OCI-LY7 (cell line): Measurements from ENCODE around the gene SCAMP2. TPM values are rescaled to one million over a fixed set of nuclear protein-coding genes. Genes with fewer than 3 reads are reported as not detected.

Experiments used
- BruUV-seq: library from RNA; stranded (reverse); fragments of 400-500 nt; replicated peaks from 2 replicates; lab custom pipeline; 2021; lab: Mats Ljungman, UMichigan
- CTCF ChIA-PET: fragments of 300-600 bp; sonication (Branson Sonifier 250); formaldehyde crosslinking; loops from one replicate; lab custom pipeline; 2022; ENCODE audit warnings: antibody characterized with exemption; ENCODE audit not compliant: unreplicated experiment; lab: Charles Lee
- POLR2A ChIA-PET: fragments of 300-600 bp; sonication (Branson Sonifier 250); formaldehyde crosslinking; loops from one replicate; lab custom pipeline; 2022; ENCODE audit warnings: antibody characterized with exemption; lab: Charles Lee
- DNase-seq: peaks from one replicate; pipeline ENCODE4 v3.0.0-alpha.2; 2015; ENCODE audit warnings: low spot score
- H2AFZ ChIP-seq: fragments of 200-600 bp; sonication (generic), shearing (Covaris generic); 2 replicates; pipeline ENCODE4 v1.6.1; 2014; ENCODE audit warnings: mild to moderate bottlenecking, antibody characterized with exemption, low read length, moderate library complexity
- H3K27ac ChIP-seq: fragments of 200-600 bp; sonication (generic); 2 replicates; pipeline ENCODE4 v1.5.1; 2014; ENCODE audit warnings: mixed run types, low read depth, mild to moderate bottlenecking, moderate library complexity, low read length, inconsistent platforms; ENCODE audit not compliant: poor library complexity, severe bottlenecking
- H3K36me3 ChIP-seq: fragments of 200-600 bp; sonication (generic); 2 replicates; pipeline ENCODE4 v1.6.1; 2014; ENCODE audit warnings: mild to moderate bottlenecking, antibody characterized with exemption, low read length, moderate library complexity, mixed read lengths; ENCODE audit not compliant: insufficient read depth
- H3K4me1 ChIP-seq: fragments of 200-600 bp; sonication (generic); 2 replicates; pipeline ENCODE4 v1.5.1; 2014; ENCODE audit warnings: mild to moderate bottlenecking, low read length; ENCODE audit not compliant: insufficient read depth, poor library complexity, severe bottlenecking
- H3K4me2 ChIP-seq: fragments of 200-600 bp; sonication (generic); 2 replicates; pipeline ENCODE4 v1.6.1; 2014; ENCODE audit warnings: mild to moderate bottlenecking, low read length
- H3K4me3 ChIP-seq: fragments of 200-600 bp; sonication (generic); 2 replicates; pipeline ENCODE4 v1.5.1; 2014; ENCODE audit warnings: mild to moderate bottlenecking, low read depth, low read length; ENCODE audit not compliant: poor library complexity, severe bottlenecking
- H3K79me2 ChIP-seq: fragments of 200-600 bp; sonication (generic); 2 replicates; pipeline ENCODE4 v1.6.1; 2016; ENCODE audit warnings: low read depth, mild to moderate bottlenecking, low read length, moderate library complexity, mixed read lengths; ENCODE audit not compliant: insufficient read depth
- H3K9me2 ChIP-seq: fragments of 200-600 bp; sonication (generic); 2 replicates; pipeline ENCODE4 v1.6.1; 2016; ENCODE audit warnings: mild to moderate bottlenecking, low read length, mixed read lengths; ENCODE audit not compliant: insufficient read depth
- H3K9me3 ChIP-seq: fragments of 200-600 bp; sonication (generic); 2 replicates; pipeline ENCODE4 v1.6.1; 2014; ENCODE audit warnings: mild to moderate bottlenecking, mixed run types, low read length, mixed read lengths
- H4K20me1 ChIP-seq: fragments of 200-600 bp; sonication (generic); 2 replicates; pipeline ENCODE4 v1.6.1; 2014; ENCODE audit warnings: mild to moderate bottlenecking, antibody characterized with exemption, low read length, moderate library complexity, mixed read lengths; ENCODE audit not compliant: insufficient read depth
- CTCF ChIP-seq: fragments of 200-600 bp; sonication (generic); conservative IDR thresholded peaks from 2 replicates; pipeline ENCODE4 v1.5.1; 2014; ENCODE audit warnings: mild to moderate bottlenecking, antibody characterized with exemption, low read length, moderate library complexity, mixed read lengths
- EZH2phosphoT487 ChIP-seq: fragments of 200-600 bp; sonication (generic); IDR thresholded peaks from 2 replicates; pipeline ENCODE4 v1.6.1; 2018; ENCODE audit warnings: low read depth, borderline replicate concordance, mild to moderate bottlenecking, mixed run types, antibody characterized with exemption, low read length, moderate library complexity, mixed read lengths
- intact Hi-C: fragments of 100-400 bp; cut with micrococcal nuclease; formaldehyde crosslinking; loops from one replicate; pipeline ENCODE4 v1.10.0; 2022; ENCODE audit not compliant: unreplicated experiment
- total RNA-seq, 2 experiments: library from RNA; depleted of rRNA in 1 of 2; stranded (reverse); fragments of >200 nt in 1 of 2; shearing (Covaris generic) in 1 of 2; gene quantifications; 2 replicates each; pipeline ENCODE4 v1.2.3, GENCODE V29; 2014 to 2022

The SCAMP2 gene
- total RNA-seq, 2 experiments from 2014 or later, result 24.6 to 55.2 TPM

GRCh38 chr15:74798388-74799254 is 74.5 kb downstream of the SCAMP2 start:
- Histone ChIP-seq H3K4me3 (no peak overlapping the region), H3K4me1 (peaks cover 68% of the 10 kb centered on the region), H3K27ac (peak overlapping the region; percentile 61), H3K36me3 (peaks cover 92% of the 10 kb centered on the region), H3K4me2 (peak overlapping the region; percentile 49), H3K9me3 (no peaks in the 10 kb centered on the region), H3K79me2 (peaks cover 45% of the 10 kb centered on the region), H2AFZ (no peak overlapping the region), H3K9me2 (no peaks in the 10 kb centered on the region), H4K20me1 (peaks cover 15% of the 10 kb centered on the region; the same call in 1 of the 2 replicates)
- intact Hi-C loops, result no loop called here
- CTCF ChIA-PET, result interaction anchor here (1.0 to 2.0 kb wide), 6 partner anchors 11 to 26 kb away, joined by 4 to 8 read pairs (median 6); no protein-coding TSS in a partner anchor
- TF ChIP-seq EZH2phosphoT487, result no peak
- peak; percentile 59 for TF ChIP-seq CTCF
- no TSS peak for BruUV-seq
- POLR2A ChIA-PET, result interaction anchor here (1.0 to 2.9 kb wide), 8 partner anchors 9 to 28 kb away, joined by 3 to 16 read pairs (median 8); no protein-coding TSS in a partner anchor
- DNase-seq, result peak; percentile 76

- Histone ChIP-seq H3K4me1 (peaks cover 93% of the 10 kb centered on the region), H3K36me3 (peaks cover 92% of the 10 kb centered on the region), H3K9me2 (no peaks in the 10 kb centered on the region), H3K9me3 (no peaks in the 10 kb centered on the region), H3K4me3 (no peak overlapping the region), H4K20me1 (peaks cover 38% of the 10 kb centered on the region), H3K4me2 (no peak overlapping the region), H3K27ac (no peak overlapping the region), H3K79me2 (peaks cover 70% of the 10 kb centered on the region), H2AFZ (no peak overlapping the region)
- no peak for DNase-seq
- intact Hi-C loops, result no loop called here
- ChIA-PET POLR2A (interaction anchor here (0.6 to 2.9 kb wide), 3 partner anchors 8 to 657 kb away, joined by 4 to 16 read pairs (median 4); no protein-coding TSS in a partner anchor), CTCF (interaction anchor here (2.0 kb wide), 1 partner anchor 8 kb away, joined by 6 read pairs; no protein-coding TSS in a partner anchor)
- no peak for TF ChIP-seq CTCF
- no peak for TF ChIP-seq EZH2phosphoT487
- BruUV-seq, result TSS peak; percentile 8
These were observed 77.1 kb downstream of the SCAMP2 start for GRCh38 chr15:74795966-74796625.
